Keratinocyte (primary cell): ENCODE results near the gene PABPN1. TPM values are rescaled to one million over a fixed set of nuclear protein-coding genes. Genes with fewer than 3 reads are reported as not detected.

Experiments used
- DNase-seq: peaks from one replicate; pipeline ENCODE4 v3.0.0-alpha.2; 2011; ENCODE audit warnings: low read depth, missing footprints, low spot score
- FAIRE-seq: peaks from 2 replicates; lab custom pipeline; 2011; peaks lifted over from hg19 to GRCh38; lab: Jason Lieb, UNC
- H2AFZ ChIP-seq: 2 replicates; pipeline ENCODE4 v1.6.0; 2012; ENCODE audit warnings: low read length, control low read depth, inconsistent platforms; ENCODE audit not compliant: control insufficient read depth
- H3K27ac ChIP-seq: 2 replicates; pipeline ENCODE4 v1.5.1; 2011; ENCODE audit warnings: low read length; ENCODE audit not compliant: control insufficient read depth, insufficient read depth
- H3K27me3 ChIP-seq: 3 replicates; pipeline ENCODE4 v1.6.0; 2011; ENCODE audit warnings: low read length; ENCODE audit not compliant: control insufficient read depth, insufficient read depth; ENCODE audit errors: extremely low read depth
- H3K36me3 ChIP-seq, 2 experiments: 2 replicates in 1 of 2; 3 replicates in 1 of 2; pipeline ENCODE4 v1.5.1; 2011; ENCODE audit warnings: low read length in 2 of 2, mild to moderate bottlenecking in 1 of 2; ENCODE audit not compliant: control insufficient read depth in 2 of 2, insufficient read depth in 2 of 2; ENCODE audit errors: extremely low read depth in 1 of 2
- H3K4me1 ChIP-seq: 3 replicates; pipeline ENCODE4 v1.5.1; 2011; ENCODE audit warnings: low read length; ENCODE audit not compliant: control insufficient read depth, insufficient read depth; ENCODE audit errors: extremely low read depth
- H3K4me2 ChIP-seq: 3 replicates; pipeline ENCODE4 v1.6.0; 2011; ENCODE audit warnings: low read depth, low read length; ENCODE audit not compliant: control insufficient read depth, insufficient read depth; ENCODE audit errors: extremely low read depth
- H3K4me3 ChIP-seq, 3 experiments: fragments of 200-600 bp in 1 of 3; sonication (generic) in 1 of 3; 2 replicates in 2 of 3; 3 replicates in 1 of 3; pipeline ENCODE4 v1.5.1; 2011 to 2016; ENCODE audit warnings: low read length in 3 of 3, mild to moderate bottlenecking in 3 of 3, control low read depth in 2 of 3, inconsistent platforms in 1 of 3, low read depth in 1 of 3, mixed read lengths in 1 of 3, mixed run types in 1 of 3, moderate library complexity in 1 of 3; ENCODE audit not compliant: control insufficient read depth in 2 of 3, insufficient read depth in 2 of 3; ENCODE audit errors: extremely low read depth in 1 of 3
- H3K79me2 ChIP-seq: 2 replicates; pipeline ENCODE4 v1.6.0; 2012; ENCODE audit warnings: low read length; ENCODE audit not compliant: control insufficient read depth, insufficient read depth
- H3K9ac ChIP-seq: 3 replicates; pipeline ENCODE4 v1.6.0; 2011; ENCODE audit warnings: low read length; ENCODE audit not compliant: control insufficient read depth, insufficient read depth; ENCODE audit errors: extremely low read depth
- H3K9me1 ChIP-seq: 3 replicates; pipeline ENCODE4 v1.6.0; 2011; ENCODE audit warnings: low read length; ENCODE audit not compliant: control insufficient read depth, insufficient read depth; ENCODE audit errors: extremely low read depth
- H3K9me3 ChIP-seq: 2 replicates; pipeline ENCODE4 v1.5.1; 2012; ENCODE audit warnings: low read depth, low read length; ENCODE audit not compliant: control insufficient read depth
- H4K20me1 ChIP-seq: 3 replicates; pipeline ENCODE4 v1.6.0; 2011; ENCODE audit warnings: low read length; ENCODE audit not compliant: control insufficient read depth, insufficient read depth; ENCODE audit errors: extremely low read depth
- CTCF ChIP-seq, 3 experiments: IDR thresholded peaks in 1 of 3; conservative IDR thresholded peaks in 1 of 3; optimal IDR thresholded peaks in 1 of 3; 2 replicates in 2 of 3; 3 replicates in 1 of 3; pipeline versions ENCODE3 to v1.5.1; 2011; ENCODE audit warnings: low read length in 3 of 3, mild to moderate bottlenecking in 3 of 3, moderate library complexity in 2 of 3, control low read depth in 1 of 3, inconsistent platforms in 1 of 3; ENCODE audit not compliant: insufficient read depth in 2 of 3; ENCODE audit errors: extremely low read depth in 1 of 3
- EZH2 ChIP-seq: IDR thresholded peaks from one replicate; pipeline ENCODE4 v1.6.1; 2012; ENCODE audit warnings: inconsistent platforms, mild to moderate bottlenecking, low read length, moderate library complexity
- dilution Hi-C: fragments of 300-500 bp; cut with MboI; formaldehyde crosslinking; loops from one replicate; pipeline ENCODE4 v1.7.0; 2020; ENCODE audit warnings: low sequenced_read_pairs; ENCODE audit not compliant: extremely low pct_ligation_motif_present
- polyA plus RNA-seq, 5 experiments: library from polyadenylated mRNA; depleted of rRNA in 3 of 5; stranded (reverse) in 3 of 5; stranded (forward) in 1 of 5; unstranded in 1 of 5; fragments of >200 nt; gene quantifications; 1 replicate in 1 of 5; 2 replicates in 3 of 5; 3 replicates in 1 of 5; pipeline versions ENCODE4 v1.2.1 to v1.2.3, GENCODE V29; 2011 to 2012; ENCODE audit warnings: missing spikeins in 2 of 5, low read depth in 1 of 5, low replicate concordance in 1 of 5

Gene PABPN1
- polyA plus RNA-seq, 1 donor (not counting 4 experiments of a cell fraction or from before 2014, with no cell fraction given): 185 TPM

GRCh38 chr14:23365036-23365731 is 43.9 kb downstream of the PABPN1 start, which contains the start of gene EFS:
EFS (minus strand) TSS chr14:23365172; CDS start chr14:23365025, 147 bp downstream.
- no peak for FAIRE-seq

GRCh38 chr14:23365732-23366425 is 44.6 kb downstream of the PABPN1 start:
- DNase-seq (no peak), FAIRE-seq (no peak)
- Histone ChIP-seq H3K4me3 (peak overlapping the region; percentile 19 to 60 (median 54)), H4K20me1 (no peaks in the 10 kb centered on the region), H3K9me3 (no peaks in the 10 kb centered on the region), H3K27me3 (no peaks in the 10 kb centered on the region), H3K4me2 (peak overlapping the region; percentile 75), H3K27ac (peak overlapping the region; percentile 39), H3K79me2 (no peaks in the 10 kb centered on the region), H3K36me3 (no peaks in the 10 kb centered on the region), H3K9me1 (no peaks in the 10 kb centered on the region), H2AFZ (peak overlapping the region; percentile 75), H3K4me1 (peaks cover 21% of the 10 kb centered on the region), H3K9ac (peak overlapping the region; percentile 68)
- dilution Hi-C loops: no loop called here
- TF ChIP-seq EZH2 (no peak), CTCF (optimal IDR thresholded peaks at IDR 0.05 in 1 of 3, IDR thresholded peaks at IDR 0.05 in 1 of 3, conservative IDR thresholded peaks at IDR 0.05 in 1 of 3; ENCODE audit: extremely low read depth in 1 of 3, insufficient read depth in 2 of 3, low read length in 3 of 3) (no peak)

More at GRCh38 chr14:23365036-23365731, 43.9 kb downstream of the PABPN1 start, which contains the start of gene EFS:
- Histone ChIP-seq H3K27me3 (no peaks in the 10 kb centered on the region), H3K9me3 (no peaks in the 10 kb centered on the region), H3K4me3 (peak within 1 kb of the TSS; percentile 32 to 60 (median 54)), H3K9ac (peak within 1 kb of the TSS; percentile 68), H2AFZ (peak within 1 kb of the TSS; percentile 75), H3K27ac (peak within 1 kb of the TSS; percentile 39), H3K9me1 (no peaks in the 10 kb centered on the region), H3K79me2 (no peaks in the 10 kb centered on the region), H3K4me2 (peak within 1 kb of the TSS; percentile 75), H3K36me3 (no peaks in the 10 kb centered on the region), H3K4me1 (peaks cover 21% of the 10 kb centered on the region), H4K20me1 (no peaks in the 10 kb centered on the region)
- no peak for TF ChIP-seq EZH2
- no peak for DNase-seq
- dilution Hi-C loops: no loop called here
